HEK293 (cell line): ENCODE results near the gene DIDO1.
A peak's percentile ranks its signal among the peaks of the same experiment; 100 is the strongest.

Experiments used
- GFI1B ChIP-seq: fragments of 450-650 bp; formaldehyde crosslinking; IDR thresholded peaks from 2 replicates; pipeline ENCODE4 v1.5.1; 2016; ENCODE audit warnings: missing biosample characterization, missing genetic modification characterization
- GLI4 ChIP-seq: fragments of 450-650 bp; formaldehyde crosslinking; IDR thresholded peaks from 2 replicates; pipeline ENCODE4 v1.5.1; 2016; ENCODE audit warnings: missing biosample characterization, missing genetic modification characterization
- GLIS2 ChIP-seq: fragments of 450-650 bp; formaldehyde crosslinking; IDR thresholded peaks from 2 replicates; pipeline ENCODE4 v1.5.1; 2016; ENCODE audit warnings: missing biosample characterization, missing genetic modification characterization
- KLF1 ChIP-seq: fragments of 450-650 bp; formaldehyde crosslinking; IDR thresholded peaks from 2 replicates; pipeline ENCODE4 v1.5.1; 2016; ENCODE audit warnings: missing biosample characterization, missing genetic modification characterization
- KLF16 ChIP-seq: fragments of 450-650 bp; formaldehyde crosslinking; IDR thresholded peaks from 2 replicates; pipeline ENCODE4 v1.5.1; 2017; ENCODE audit warnings: missing biosample characterization, missing genetic modification characterization
- KLF8 ChIP-seq: fragments of 450-650 bp; formaldehyde crosslinking; IDR thresholded peaks from 2 replicates; pipeline ENCODE4 v1.5.1; 2016; ENCODE audit warnings: missing biosample characterization, missing genetic modification characterization
- SALL2 ChIP-seq: fragments of 450-650 bp; formaldehyde crosslinking; IDR thresholded peaks from 2 replicates; pipeline ENCODE4 v1.5.0; 2017; ENCODE audit warnings: missing biosample characterization, mild to moderate bottlenecking, missing genetic modification characterization, borderline replicate concordance
- SCRT1 ChIP-seq: fragments of 450-650 bp; formaldehyde crosslinking; IDR thresholded peaks from 2 replicates; pipeline ENCODE4 v1.5.1; 2016; ENCODE audit warnings: missing biosample characterization, missing genetic modification characterization, borderline replicate concordance
- SP2 ChIP-seq: fragments of 450-650 bp; formaldehyde crosslinking; IDR thresholded peaks from 2 replicates; pipeline ENCODE4 v1.5.1; 2016; ENCODE audit warnings: missing biosample characterization, missing genetic modification characterization
- SP7 ChIP-seq: fragments of 450-650 bp; formaldehyde crosslinking; IDR thresholded peaks from 2 replicates; pipeline ENCODE4 v1.5.1; 2016; ENCODE audit warnings: missing biosample characterization, missing genetic modification characterization
- TCF7L2 ChIP-seq: IDR thresholded peaks from 2 replicates; pipeline ENCODE4 v1.6.1; 2011; ENCODE audit warnings: low read depth, mild to moderate bottlenecking, inconsistent platforms, low read length, moderate library complexity, borderline replicate concordance
- ZBTB1 ChIP-seq: fragments of 450-650 bp; formaldehyde crosslinking; IDR thresholded peaks from 2 replicates; pipeline ENCODE4 v1.5.1; 2016; ENCODE audit warnings: missing biosample characterization, missing genetic modification characterization
- ZBTB17 ChIP-seq: fragments of 450-650 bp; formaldehyde crosslinking; IDR thresholded peaks from 2 replicates; pipeline ENCODE4 v1.5.1; 2016; ENCODE audit warnings: missing biosample characterization, missing genetic modification characterization
- ZEB2 ChIP-seq: fragments of 450-650 bp; formaldehyde crosslinking; IDR thresholded peaks from 2 replicates; pipeline ENCODE4 v1.5.1; 2016; ENCODE audit warnings: missing biosample characterization, missing genetic modification characterization
- ZFP37 ChIP-seq: fragments of 450-650 bp; formaldehyde crosslinking; IDR thresholded peaks from 2 replicates; pipeline ENCODE4 v1.5.1; 2016; ENCODE audit warnings: missing biosample characterization, missing genetic modification characterization
- ZIC2 ChIP-seq: fragments of 450-650 bp; formaldehyde crosslinking; IDR thresholded peaks from 2 replicates; pipeline ENCODE4 v1.5.1; 2016; ENCODE audit warnings: missing biosample characterization, missing genetic modification characterization
- ZNF133 ChIP-seq: fragments of 450-650 bp; formaldehyde crosslinking; IDR thresholded peaks from 2 replicates; pipeline ENCODE4 v1.5.1; 2016; ENCODE audit warnings: missing biosample characterization, missing genetic modification characterization
- ZNF169 ChIP-seq: fragments of 450-650 bp; formaldehyde crosslinking; IDR thresholded peaks from 2 replicates; pipeline ENCODE4 v1.5.1; 2016; ENCODE audit warnings: missing biosample characterization, missing genetic modification characterization
- ZNF174 ChIP-seq: fragments of 450-650 bp; formaldehyde crosslinking; IDR thresholded peaks from 2 replicates; pipeline ENCODE4 v1.5.0; 2017; ENCODE audit warnings: missing biosample characterization, mild to moderate bottlenecking, missing genetic modification characterization
- ZNF23 ChIP-seq: fragments of 450-650 bp; formaldehyde crosslinking; IDR thresholded peaks from 2 replicates; pipeline ENCODE4 v1.5.1; 2016; ENCODE audit warnings: missing biosample characterization, missing genetic modification characterization, borderline replicate concordance
- ZNF248 ChIP-seq: fragments of 450-650 bp; formaldehyde crosslinking; IDR thresholded peaks from 2 replicates; pipeline ENCODE4 v1.5.1; 2017; ENCODE audit warnings: missing biosample characterization, missing genetic modification characterization
- ZNF341 ChIP-seq: fragments of 450-650 bp; formaldehyde crosslinking; IDR thresholded peaks from 2 replicates; pipeline ENCODE4; 2016; ENCODE audit warnings: low read depth, missing biosample characterization, missing genetic modification characterization
- ZNF354C ChIP-seq: fragments of 450-650 bp; formaldehyde crosslinking; IDR thresholded peaks from 2 replicates; pipeline ENCODE4 v1.5.1; 2016; ENCODE audit warnings: missing biosample characterization, missing genetic modification characterization, low read depth, borderline replicate concordance
- ZNF391 ChIP-seq: fragments of 450-650 bp; formaldehyde crosslinking; IDR thresholded peaks from 2 replicates; pipeline ENCODE4 v1.5.1; 2016; ENCODE audit warnings: low read depth, missing biosample characterization, missing genetic modification characterization, borderline replicate concordance
- ZNF48 ChIP-seq: fragments of 450-650 bp; formaldehyde crosslinking; IDR thresholded peaks from 2 replicates; pipeline ENCODE4 v1.5.1; 2016; ENCODE audit warnings: missing biosample characterization, missing genetic modification characterization
- ZNF549 ChIP-seq: fragments of 450-650 bp; IDR thresholded peaks from 2 replicates; pipeline ENCODE4 v1.5.1; 2018; ENCODE audit warnings: missing biosample characterization, missing genetic modification characterization, mild to moderate bottlenecking, inconsistent platforms, moderate library complexity
- ZNF585B ChIP-seq: fragments of 450-650 bp; formaldehyde crosslinking; IDR thresholded peaks from 2 replicates; pipeline ENCODE4 v1.5.1; 2016; ENCODE audit warnings: missing biosample characterization, missing genetic modification characterization
- ZNF600 ChIP-seq: fragments of 450-650 bp; formaldehyde crosslinking; IDR thresholded peaks from 2 replicates; pipeline ENCODE4 v1.5.1; 2016; ENCODE audit warnings: missing biosample characterization, missing genetic modification characterization
- ZNF610 ChIP-seq: fragments of 450-650 bp; formaldehyde crosslinking; IDR thresholded peaks from 2 replicates; pipeline ENCODE4 v1.5.1; 2016; ENCODE audit warnings: missing biosample characterization, missing genetic modification characterization, borderline replicate concordance
- ZNF626 ChIP-seq: fragments of 450-650 bp; sonication (Bioruptor Pico); formaldehyde crosslinking; IDR thresholded peaks from 2 replicates; pipeline ENCODE4 v1.5.1; 2018; ENCODE audit warnings: missing biosample characterization, missing genetic modification characterization, inconsistent platforms
- ZNF629 ChIP-seq: fragments of 450-650 bp; formaldehyde crosslinking; IDR thresholded peaks from 2 replicates; pipeline ENCODE4 v1.5.1; 2017; ENCODE audit warnings: missing biosample characterization, missing genetic modification characterization
- ZNF654 ChIP-seq: fragments of 450-650 bp; formaldehyde crosslinking; IDR thresholded peaks from 2 replicates; pipeline ENCODE4 v1.5.1; 2016; ENCODE audit warnings: low read depth, missing biosample characterization, missing genetic modification characterization
- ZNF768 ChIP-seq: fragments of 450-650 bp; formaldehyde crosslinking; IDR thresholded peaks from 2 replicates; pipeline ENCODE4 v1.5.1; 2018; ENCODE audit warnings: missing biosample characterization, mild to moderate bottlenecking, missing genetic modification characterization
- ZNF843 ChIP-seq: fragments of 450-650 bp; formaldehyde crosslinking; IDR thresholded peaks from 2 replicates; pipeline ENCODE4 v1.5.1; 2016; ENCODE audit warnings: missing biosample characterization, missing genetic modification characterization
- TF ChIP-seq, protein P1 (sequence below): fragments of 450-650 bp; formaldehyde crosslinking; IDR thresholded peaks from 2 replicates; pipeline ENCODE4 v1.5.1; 2016; ENCODE audit warnings: missing biosample characterization, missing genetic modification characterization
- TF ChIP-seq, protein P2 (sequence below): fragments of 450-650 bp; formaldehyde crosslinking; IDR thresholded peaks from 2 replicates; pipeline ENCODE4 v1.5.0; 2017; ENCODE audit warnings: missing biosample characterization, missing genetic modification characterization, borderline replicate concordance

DIDO1 gene

DNA sequence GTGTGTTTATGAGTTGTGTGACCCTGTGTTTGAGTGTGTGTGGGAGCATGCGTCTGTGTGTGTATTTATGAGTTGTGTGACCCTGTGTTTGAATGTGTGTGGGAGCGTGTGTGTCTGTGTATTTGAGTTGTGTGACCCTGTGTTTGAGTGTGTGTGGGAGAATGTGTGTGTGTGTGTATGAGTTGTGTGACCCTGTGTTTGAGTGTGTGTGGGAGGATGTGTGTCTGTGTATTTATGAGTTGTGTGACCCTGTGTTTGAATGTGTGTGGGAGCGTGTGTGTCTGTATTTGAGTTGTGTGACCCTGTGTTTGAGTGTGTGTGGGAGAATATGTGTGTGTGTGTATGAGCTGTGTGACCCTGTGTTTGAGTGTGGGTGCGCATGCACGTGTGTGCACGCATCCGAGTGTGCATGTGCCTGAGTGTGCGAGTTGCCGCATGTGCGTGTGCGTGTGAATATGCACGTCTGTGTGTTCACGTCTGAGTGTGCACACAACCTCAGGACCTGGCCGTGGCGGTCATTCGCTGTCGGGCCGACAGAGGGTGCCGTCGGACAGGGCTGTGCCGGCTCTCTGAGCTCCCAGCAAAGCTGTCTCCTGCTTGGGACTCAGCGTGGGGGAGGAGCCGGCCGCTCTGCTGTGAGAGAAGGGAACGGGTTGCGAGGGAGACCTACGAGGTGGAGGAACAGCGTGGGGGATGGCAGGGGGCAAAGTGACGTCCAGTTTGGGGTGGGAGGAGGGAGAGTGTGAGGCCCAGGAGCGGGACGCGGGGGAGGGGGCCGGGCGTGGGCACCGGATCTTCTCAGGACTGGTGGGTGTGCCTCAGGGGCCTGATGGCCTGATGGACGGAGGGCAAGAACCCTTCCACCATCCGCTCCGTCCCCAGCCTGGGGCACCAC, 45.9 kb upstream of the DIDO1 start (continued):
- TF ChIP-seq, protein P1, sequence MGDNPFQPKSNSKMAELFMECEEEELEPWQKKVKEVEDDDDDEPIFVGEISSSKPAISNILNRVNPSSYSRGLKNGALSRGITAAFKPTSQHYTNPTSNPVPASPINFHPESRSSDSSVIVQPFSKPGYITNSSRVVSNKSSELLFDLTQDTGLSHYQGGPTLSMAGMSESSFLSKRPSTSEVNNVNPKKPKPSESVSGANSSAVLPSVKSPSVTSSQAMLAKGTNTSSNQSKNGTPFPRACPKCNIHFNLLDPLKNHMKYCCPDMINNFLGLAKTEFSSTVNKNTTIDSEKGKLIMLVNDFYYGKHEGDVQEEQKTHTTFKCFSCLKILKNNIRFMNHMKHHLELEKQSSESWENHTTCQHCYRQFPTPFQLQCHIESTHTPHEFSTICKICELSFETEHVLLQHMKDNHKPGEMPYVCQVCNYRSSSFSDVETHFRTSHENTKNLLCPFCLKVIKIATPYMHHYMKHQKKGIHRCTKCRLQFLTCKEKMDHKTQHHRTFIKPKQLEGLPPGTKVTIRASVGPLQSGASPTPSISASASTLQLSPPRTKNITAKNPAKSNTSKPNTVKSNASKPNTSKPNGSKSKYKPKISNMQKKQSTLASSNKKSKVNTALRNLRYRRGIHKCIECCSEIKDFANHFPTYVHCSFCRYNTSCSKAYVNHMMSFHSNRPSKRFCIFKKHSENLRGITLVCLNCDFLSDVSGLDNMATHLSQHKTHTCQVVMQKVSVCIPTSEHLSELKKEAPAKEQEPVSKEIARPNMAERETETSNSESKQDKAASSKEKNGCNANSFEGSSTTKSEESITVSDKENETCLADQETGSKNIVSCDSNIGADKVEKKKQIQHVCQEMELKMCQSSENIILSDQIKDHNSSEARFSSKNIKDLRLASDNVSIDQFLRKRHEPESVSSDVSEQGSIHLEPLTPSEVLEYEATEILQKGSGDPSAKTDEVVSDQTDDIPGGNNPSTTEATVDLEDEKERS (tag by site-specific recombination): no peak
- TF ChIP-seq ZNF629 (tag by site-specific recombination) (no peak), ZNF248 (no peak), ZNF600 (tag by site-specific recombination) (peak; percentile 84), GFI1B (tag by site-specific recombination) (no peak), ZBTB1 (tag by site-specific recombination) (no peak), ZEB2 (tag by site-specific recombination) (0 out of 2 replicates have a peak, but pooled peaks have one; percentile 33), GLIS2 (tag by site-specific recombination) (peak; percentile 97), SP7 (tag by site-specific recombination) (peak; percentile 54; the same call in 1 of the 2 replicates), SCRT1 (tag by site-specific recombination) (no peak), ZIC2 (tag by site-specific recombination) (peak; percentile 88), GLI4 (tag by site-specific recombination) (no peak), ZFP37 (tag by site-specific recombination) (no peak), ZNF843 (0 out of 2 replicates have a peak, but pooled peaks have one; percentile 25), ZNF585B (tag by site-specific recombination) (no peak), SALL2 (tag by site-specific recombination) (no peak), ZNF391 (tag by site-specific recombination) (0 out of 2 replicates have a peak, but pooled peaks have one; percentile 38), ZNF768 (no peak), KLF8 (tag by site-specific recombination) (peak; percentile 51; the same call in 1 of the 2 replicates), ZNF23 (tag by site-specific recombination) (no peak), ZNF610 (tag by site-specific recombination) (no peak; the same call in 1 of the 2 replicates), ZNF133 (tag by site-specific recombination) (no peak), KLF16 (peak; percentile 72; the same call in 1 of the 2 replicates), KLF1 (0 out of 2 replicates have a peak, but pooled peaks have one; percentile 5), ZNF341 (tag by site-specific recombination) (peak; percentile 89), ZNF549 (no peak), ZNF626 (tag by site-specific recombination) (no peak), TCF7L2 (no peak), ZNF354C (tag by site-specific recombination) (no peak), ZNF654 (peak; percentile 80), SP2 (0 out of 2 replicates have a peak, but pooled peaks have one; percentile 23), ZBTB17 (tag by site-specific recombination) (peak; percentile 89), ZNF169 (no peak), ZNF174 (tag by site-specific recombination) (no peak), ZNF48 (no peak)
- TF ChIP-seq, protein P2, sequence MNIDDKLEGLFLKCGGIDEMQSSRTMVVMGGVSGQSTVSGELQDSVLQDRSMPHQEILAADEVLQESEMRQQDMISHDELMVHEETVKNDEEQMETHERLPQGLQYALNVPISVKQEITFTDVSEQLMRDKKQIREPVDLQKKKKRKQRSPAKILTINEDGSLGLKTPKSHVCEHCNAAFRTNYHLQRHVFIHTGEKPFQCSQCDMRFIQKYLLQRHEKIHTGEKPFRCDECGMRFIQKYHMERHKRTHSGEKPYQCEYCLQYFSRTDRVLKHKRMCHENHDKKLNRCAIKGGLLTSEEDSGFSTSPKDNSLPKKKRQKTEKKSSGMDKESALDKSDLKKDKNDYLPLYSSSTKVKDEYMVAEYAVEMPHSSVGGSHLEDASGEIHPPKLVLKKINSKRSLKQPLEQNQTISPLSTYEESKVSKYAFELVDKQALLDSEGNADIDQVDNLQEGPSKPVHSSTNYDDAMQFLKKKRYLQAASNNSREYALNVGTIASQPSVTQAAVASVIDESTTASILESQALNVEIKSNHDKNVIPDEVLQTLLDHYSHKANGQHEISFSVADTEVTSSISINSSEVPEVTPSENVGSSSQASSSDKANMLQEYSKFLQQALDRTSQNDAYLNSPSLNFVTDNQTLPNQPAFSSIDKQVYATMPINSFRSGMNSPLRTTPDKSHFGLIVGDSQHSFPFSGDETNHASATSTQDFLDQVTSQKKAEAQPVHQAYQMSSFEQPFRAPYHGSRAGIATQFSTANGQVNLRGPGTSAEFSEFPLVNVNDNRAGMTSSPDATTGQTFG (tag by site-specific recombination): no peak
